Measurements from ENCODE around the gene PAPPA. TPM values are rescaled to one million over a fixed set of nuclear protein-coding genes. Genes with fewer than 3 reads are reported as not detected.

Gene PAPPA
- total RNA-seq, 2 donors from 2014 or later: 0.09 TPM

DNA sequence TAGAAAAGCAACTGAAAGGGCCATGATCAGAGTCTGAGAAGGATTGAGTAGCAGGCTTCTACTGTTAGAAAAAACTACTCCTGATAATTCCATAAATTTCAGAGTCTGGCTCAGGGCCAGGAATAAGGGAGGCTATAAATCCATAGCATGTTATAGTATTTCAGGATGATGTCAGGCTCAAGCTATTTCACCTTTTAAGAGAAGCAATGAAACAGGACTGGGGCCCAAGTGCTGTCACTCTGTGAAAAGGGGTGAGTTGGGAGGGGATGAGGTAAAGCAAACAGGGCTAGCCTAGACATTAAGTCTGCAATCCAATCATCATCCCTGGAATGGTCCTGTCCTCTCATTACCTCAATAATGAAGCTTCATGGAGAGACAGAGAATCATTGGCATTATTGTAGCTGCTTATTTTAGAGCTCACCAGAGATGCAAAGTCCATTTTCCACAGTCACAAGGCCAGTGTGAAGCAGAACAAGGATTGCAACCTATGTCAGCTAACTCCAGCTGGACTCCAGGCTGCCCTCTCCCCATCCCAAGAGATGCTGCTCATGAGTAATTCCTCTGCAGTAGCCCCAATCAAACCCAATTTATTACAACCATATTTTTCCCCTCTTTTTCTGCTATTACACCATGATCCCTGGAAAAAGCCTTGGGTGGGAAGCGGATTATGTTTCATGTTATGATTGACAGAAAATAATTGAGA is 56.0 kb downstream of the PAPPA start:
- no CpG with 5 or more reads among the region's 1 CpG for WGBS, 2 experiments (ENCODE audit: insufficient coverage in 1 of 2, insufficient read length in 1 of 2)
- no peaks in the 10 kb centered on the region for H3K9me3 Mint-ChIP-seq
- TF ChIP-seq, protein P1, sequence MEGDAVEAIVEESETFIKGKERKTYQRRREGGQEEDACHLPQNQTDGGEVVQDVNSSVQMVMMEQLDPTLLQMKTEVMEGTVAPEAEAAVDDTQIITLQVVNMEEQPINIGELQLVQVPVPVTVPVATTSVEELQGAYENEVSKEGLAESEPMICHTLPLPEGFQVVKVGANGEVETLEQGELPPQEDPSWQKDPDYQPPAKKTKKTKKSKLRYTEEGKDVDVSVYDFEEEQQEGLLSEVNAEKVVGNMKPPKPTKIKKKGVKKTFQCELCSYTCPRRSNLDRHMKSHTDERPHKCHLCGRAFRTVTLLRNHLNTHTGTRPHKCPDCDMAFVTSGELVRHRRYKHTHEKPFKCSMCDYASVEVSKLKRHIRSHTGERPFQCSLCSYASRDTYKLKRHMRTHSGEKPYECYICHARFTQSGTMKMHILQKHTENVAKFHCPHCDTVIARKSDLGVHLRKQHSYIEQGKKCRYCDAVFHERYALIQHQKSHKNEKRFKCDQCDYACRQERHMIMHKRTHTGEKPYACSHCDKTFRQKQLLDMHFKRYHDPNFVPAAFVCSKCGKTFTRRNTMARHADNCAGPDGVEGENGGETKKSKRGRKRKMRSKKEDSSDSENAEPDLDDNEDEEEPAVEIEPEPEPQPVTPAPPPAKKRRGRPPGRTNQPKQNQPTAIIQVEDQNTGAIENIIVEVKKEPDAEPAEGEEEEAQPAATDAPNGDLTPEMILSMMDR (conservative IDR thresholded peaks at IDR 0.05): no peak
- no peaks in the 10 kb centered on the region for H3K36me3 Mint-ChIP-seq (ENCODE audit: low read depth)
- no peak overlapping the region for H3K4me3 Mint-ChIP-seq
- no peak overlapping the region for H3K9ac ChIP-seq (ENCODE audit: extremely low read depth, low read length, poor library complexity, severe bottlenecking)
- no peak overlapping the region for H3K4me3 ChIP-seq (ENCODE audit: low read length)
- no peak for DNase-seq
- H3K9me3 ChIP-seq (ENCODE audit: control insufficient read depth, low read length): no peaks in the 10 kb centered on the region
- no peaks in the 10 kb centered on the region for H3K27me3 ChIP-seq (ENCODE audit: control insufficient read depth, insufficient read depth, low read length, poor library complexity, severe bottlenecking)
- no peak overlapping the region for H3K27ac Mint-ChIP-seq
- no peaks in the 10 kb centered on the region for H3K4me1 ChIP-seq (ENCODE audit: control insufficient read depth, insufficient read depth, low read length)
- peaks cover 2% of the 10 kb centered on the region for H3K4me1 Mint-ChIP-seq
- H3K27ac ChIP-seq (ENCODE audit: low read depth, low read length): no peak overlapping the region
- peaks cover 20% of the 10 kb centered on the region for H3K27me3 Mint-ChIP-seq (ENCODE audit: insufficient read depth)
- no peaks in the 10 kb centered on the region for H3K36me3 ChIP-seq (ENCODE audit: control insufficient read depth, insufficient read depth, low read length)

DNA sequence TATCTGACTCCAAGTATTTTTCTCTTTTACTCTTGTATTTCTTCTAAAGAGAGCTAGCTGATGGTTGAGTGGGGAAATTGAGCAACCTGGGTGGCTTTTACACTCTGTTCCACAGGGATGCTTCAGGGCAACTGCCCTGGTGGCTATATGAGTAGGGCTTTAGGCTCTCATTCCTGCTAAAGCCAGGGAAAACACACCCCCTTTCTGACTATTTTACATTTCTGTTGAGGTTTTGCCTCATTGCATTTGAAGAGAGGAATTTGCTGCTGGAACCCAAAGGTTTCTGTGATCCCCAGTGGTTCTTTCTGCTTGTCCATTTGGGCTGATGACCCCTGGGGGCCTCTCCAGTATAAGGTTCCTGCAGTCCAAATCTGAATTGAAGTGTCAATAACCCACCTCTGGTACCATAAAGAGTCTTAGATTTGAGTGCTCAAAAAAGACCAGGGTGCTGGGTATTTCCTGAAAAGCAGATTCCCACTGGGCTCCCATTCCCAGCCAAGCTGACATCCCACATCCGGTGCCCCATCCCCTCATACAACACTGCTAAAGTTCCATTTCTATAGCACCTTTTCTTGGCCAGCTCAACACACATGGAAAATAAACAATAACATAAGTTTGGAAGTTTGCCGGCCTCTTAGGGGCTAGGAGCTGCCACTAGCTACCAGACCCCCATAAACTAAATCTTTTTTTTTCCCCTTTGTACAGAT is 59.5 kb downstream of the PAPPA start:
- 89% methylated on average over 2 of the region's 2 CpGs; no CpG with 5 or more reads in 1 of the 2 experiments for WGBS, 2 experiments (ENCODE audit: insufficient coverage in 1 of 2, insufficient read length in 1 of 2)
- no peaks in the 10 kb centered on the region for H3K9me3 Mint-ChIP-seq
- H3K4me3 Mint-ChIP-seq: no peak overlapping the region
- Histone ChIP-seq H3K9me3 (ENCODE audit: control insufficient read depth, low read length) (no peaks in the 10 kb centered on the region), H3K27ac (ENCODE audit: low read depth, low read length) (no peak overlapping the region), H3K4me1 (ENCODE audit: control insufficient read depth, insufficient read depth, low read length) (no peaks in the 10 kb centered on the region), H3K4me3 (ENCODE audit: low read length) (no peak overlapping the region), H3K27me3 (ENCODE audit: control insufficient read depth, insufficient read depth, low read length, poor library complexity, severe bottlenecking) (no peaks in the 10 kb centered on the region), H3K9ac (ENCODE audit: extremely low read depth, low read length, poor library complexity, severe bottlenecking) (no peak overlapping the region), H3K36me3 (ENCODE audit: control insufficient read depth, insufficient read depth, low read length) (no peaks in the 10 kb centered on the region)
- peaks cover under 1% of the 10 kb centered on the region for H3K4me1 Mint-ChIP-seq
- no peak overlapping the region for H3K27ac Mint-ChIP-seq
- no peaks in the 10 kb centered on the region for H3K36me3 Mint-ChIP-seq (ENCODE audit: low read depth)
- no peak for DNase-seq
- TF ChIP-seq, protein P1 (conservative IDR thresholded peaks at IDR 0.05): no peak
- H3K27me3 Mint-ChIP-seq (ENCODE audit: insufficient read depth): peaks cover 30% of the 10 kb centered on the region

DNA sequence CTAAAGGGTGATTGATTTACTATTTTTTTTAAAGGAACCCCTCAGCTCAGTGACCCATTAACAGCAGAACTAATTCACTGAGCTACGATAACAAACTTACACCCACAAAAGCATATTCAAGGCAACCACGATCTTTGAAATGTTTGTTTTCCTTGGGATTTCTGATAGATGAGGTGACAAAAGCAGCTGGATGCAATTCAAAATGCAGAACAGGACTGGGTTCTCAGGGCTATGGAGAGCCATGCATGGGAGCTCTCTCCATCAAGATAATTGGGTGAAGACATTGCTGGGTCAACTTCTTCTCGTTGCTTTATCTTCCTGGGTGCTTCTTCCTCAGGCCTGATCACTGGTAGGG is 60.1 kb downstream of the PAPPA start:
- peaks cover 2% of the 10 kb centered on the region for H3K4me1 ChIP-seq (ENCODE audit: control insufficient read depth, insufficient read depth, low read length)

More for the DNA sequence above, 60.1 kb downstream of the PAPPA start:
- H3K9me3 Mint-ChIP-seq: no peaks in the 10 kb centered on the region
- H3K4me1 Mint-ChIP-seq: peaks cover 5% of the 10 kb centered on the region
- Histone ChIP-seq H3K27ac (ENCODE audit: low read depth, low read length) (no peak overlapping the region), H3K9me3 (ENCODE audit: control insufficient read depth, low read length) (no peaks in the 10 kb centered on the region), H3K9ac (ENCODE audit: extremely low read depth, low read length, poor library complexity, severe bottlenecking) (no peak overlapping the region), H3K27me3 (ENCODE audit: control insufficient read depth, insufficient read depth, low read length, poor library complexity, severe bottlenecking) (no peaks in the 10 kb centered on the region), H3K4me3 (ENCODE audit: low read length) (no peak overlapping the region), H3K36me3 (ENCODE audit: control insufficient read depth, insufficient read depth, low read length) (no peaks in the 10 kb centered on the region)
- H3K36me3 Mint-ChIP-seq (ENCODE audit: low read depth): no peaks in the 10 kb centered on the region
- TF ChIP-seq, protein P1 (conservative IDR thresholded peaks at IDR 0.05): no peak
- no peak overlapping the region for H3K4me3 Mint-ChIP-seq
- WGBS, 2 experiments (ENCODE audit: insufficient coverage in 1 of 2, insufficient read length in 1 of 2): 81% methylated on average over 3 of the region's 3 CpGs; no CpG with 5 or more reads in 1 of the 2 experiments
- no peak overlapping the region for H3K27ac Mint-ChIP-seq
- no peak for DNase-seq
- peaks cover 30% of the 10 kb centered on the region for H3K27me3 Mint-ChIP-seq (ENCODE audit: insufficient read depth)
